ENCODE measurements around the gene AMDHD2. TPM values are rescaled to one million over a fixed set of nuclear protein-coding genes. Genes with fewer than 3 reads are reported as not detected.
A peak's percentile ranks its signal among the peaks of the same experiment; 100 is the strongest.

Gene AMDHD2
- total and polyA plus RNA-seq, 2 of the 8 experiments (the other 6 are each of a cell fraction or from before 2014, with no cell fraction given): 43.0 to 54.6 TPM

DNA sequence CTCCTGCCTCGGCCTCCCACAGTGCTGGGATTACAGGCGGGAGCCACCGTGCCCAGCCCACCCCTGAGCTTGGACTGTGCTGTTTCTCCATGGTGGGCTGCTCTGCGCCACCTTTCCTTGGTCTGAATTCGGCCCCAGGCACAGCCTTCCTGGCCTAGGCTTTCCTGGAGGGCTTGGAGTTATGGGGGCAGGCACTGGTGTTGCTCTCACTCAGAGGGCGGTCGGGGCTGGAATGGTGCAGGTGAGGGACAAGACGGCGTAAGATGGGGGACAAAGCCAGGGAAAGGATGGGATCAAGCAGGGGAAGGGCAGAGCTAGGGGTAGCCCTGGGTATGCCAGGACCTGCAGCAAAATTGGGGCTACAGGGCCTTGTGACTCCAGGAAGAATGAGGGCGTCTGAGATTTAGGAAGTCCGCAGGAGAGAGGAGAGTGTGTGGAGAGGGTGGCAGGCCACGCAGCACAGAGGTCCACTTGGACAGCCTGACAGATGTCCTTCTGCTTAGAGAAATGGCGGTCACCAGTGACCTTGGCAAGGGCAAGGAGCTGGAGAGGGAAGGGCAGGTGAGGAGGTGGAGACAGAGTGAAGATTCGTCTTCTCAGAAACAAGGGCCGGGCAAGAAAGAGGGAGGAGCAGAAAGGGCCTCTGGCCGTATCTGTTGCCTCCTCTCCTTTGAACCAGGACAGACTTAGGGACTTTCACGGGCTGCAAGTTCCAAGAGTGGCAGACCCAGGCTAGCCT lies 8.0 kb upstream of the AMDHD2 start:
- Histone ChIP-seq H2AFZ (ENCODE audit: low read length) (no peak overlapping the region), H3K56ac (replicated peaks; ENCODE audit: insufficient read length, low read depth, low read length) (no peak overlapping the region), H4K91ac (replicated peaks; ENCODE audit: insufficient read length, low read length) (peak overlapping the region; percentile 38), H3K4ac (replicated peaks; ENCODE audit: insufficient read length, low read depth, low read length) (no peak overlapping the region), H4K8ac (ENCODE audit: extremely low read depth, insufficient read depth, low read length) (no peak overlapping the region), H3K79me1 (ENCODE audit: low read depth, low read length) (peaks cover 12% of the 10 kb centered on the region), H3K36me3 (ENCODE audit: control insufficient read depth in 2 of 4, insufficient read depth in 4 of 4, low read length in 3 of 4) (no peaks in the 10 kb centered on the region), H3K4me1 (replicated peaks in 1 of 4; ENCODE audit: control insufficient read depth in 3 of 4, insufficient read depth in 4 of 4, low read length in 3 of 4) (peaks cover 4 to 37% (median 22%) of the 10 kb centered on the region in 4 experiments), H2BK15ac (ENCODE audit: low read length) (peak overlapping the region; percentile 92; the same call in 1 of the 2 replicates), H2BK20ac (ENCODE audit: low read length) (0 out of 2 replicates have a peak overlapping the region, but pooled peaks have one; percentile 43), H3K4me3 (ENCODE audit: extremely low read depth in 1 of 4, insufficient read depth in 2 of 4, low read depth in 3 of 4, low read length in 4 of 4) (peak overlapping the region in 1 of 4 experiments; percentile 99; a peak in 2 of 8 replicates), H3K18ac (ENCODE audit: extremely low read depth, low read length) (peak overlapping the region; percentile 48), H4K5ac (ENCODE audit: insufficient read length, low read depth, low read length) (no peak overlapping the region), H2BK120ac (replicated peaks; ENCODE audit: low read depth, low read length) (no peak overlapping the region), H3K23ac (ENCODE audit: insufficient read length) (no peak overlapping the region), H3K23me2 (ENCODE audit: low read depth, low read length) (peaks cover 8% of the 10 kb centered on the region; the same call in 1 of the 2 replicates), H3K14ac (ENCODE audit: insufficient read length) (no peak overlapping the region), H4K20me1 (replicated peaks in 1 of 2; ENCODE audit: control insufficient read depth in 1 of 2, insufficient read depth in 2 of 2, low read length in 2 of 2) (peaks cover 16 to 24% of the 10 kb centered on the region in 2 experiments), H3K79me2 (ENCODE audit: control insufficient read depth in 1 of 2, insufficient read depth in 2 of 2, low read length in 2 of 2) (peaks cover 26 to 32% of the 10 kb centered on the region in 2 experiments), H3K4me2 (ENCODE audit: insufficient read depth in 1 of 2, low read depth in 2 of 2, low read length in 2 of 2) (peak overlapping the region in 1 of 2 experiments; percentile 71; a peak in 2 of 4 replicates), H2BK5ac (ENCODE audit: low read depth, low read length) (peak overlapping the region; percentile 63; the same call in 1 of the 2 replicates), H2BK12ac (ENCODE audit: low read depth, low read length) (peak overlapping the region; percentile 96; the same call in 1 of the 2 replicates), H3K27me3 (replicated peaks in 1 of 4; ENCODE audit: control insufficient read depth in 3 of 4, extremely low read depth in 1 of 4, insufficient read depth in 3 of 4, low read length in 3 of 4) (peaks cover 0 to 3% (median 0%) of the 10 kb centered on the region in 4 experiments; a peak in 2 of 7 replicates), H3K9me3 (ENCODE audit: insufficient read depth in 2 of 2, low read depth in 1 of 2, low read length in 1 of 2) (no peaks in the 10 kb centered on the region), H3K9ac (replicated peaks in 1 of 4; ENCODE audit: extremely low read depth in 1 of 4, low read depth in 3 of 4, low read length in 3 of 4) (peak overlapping the region in 1 of 4 experiments; percentile 5; a peak in 1 of 7 replicates), H2AK5ac (ENCODE audit: low read depth, low read length) (peak overlapping the region; percentile 95; the same call in 1 of the 2 replicates), H3K27ac (ENCODE audit: low read depth, low read length) (no peak overlapping the region)
- TF ChIP-seq ZNF274 (IDR thresholded peaks at IDR 0.05; ENCODE audit: borderline replicate concordance, extremely low read depth, low read length) (no peak), FOSL1 (IDR thresholded peaks at IDR 0.05; ENCODE audit: insufficient read depth, low read depth, low read length) (no peak), RXRA (IDR thresholded peaks at IDR 0.05; ENCODE audit: insufficient read depth, low read depth, low read length) (no peak), KDM1A (IDR thresholded peaks at IDR 0.05; ENCODE audit: borderline replicate concordance, low read length) (no peak), CHD1 (IDR thresholded peaks at IDR 0.05; ENCODE audit: low read depth, low read length) (no peak), KDM5A (IDR thresholded peaks at IDR 0.05; ENCODE audit: low read length) (no peak), SP2 (IDR thresholded peaks at IDR 0.05; ENCODE audit: low read length) (no peak), TBP (IDR thresholded peaks at IDR 0.05; ENCODE audit: low read depth, low read length) (no peak), CTBP2 (IDR thresholded peaks at IDR 0.05; ENCODE audit: borderline replicate concordance, insufficient read depth, insufficient read length, low read length) (no peak), CEBPB (IDR thresholded peaks at IDR 0.05; ENCODE audit: low read depth, low read length) (no peak), NRF1 (IDR thresholded peaks at IDR 0.05; ENCODE audit: low read depth, low read length) (no peak)
- DNase-seq (ENCODE audit: low read depth in 1 of 2, low spot score in 2 of 2): no peak
- POLR2A ChIA-PET (ENCODE audit: partially characterized antibody): interaction anchor here (0.8 to 5.6 kb wide), 11 partner anchors 8 to 91 kb away, joined by 3 to 44 read pairs (median 4); partner anchors contain the start of genes AMDHD2, CEMP1 and TBC1D24
- 89% methylated on average over 17 of the region's 17 CpGs; no CpG with 5 or more reads in 1 of the 2 experiments for WGBS, 2 experiments (ENCODE audit: extremely low coverage in 1 of 2, insufficient coverage in 1 of 2, insufficient read length in 1 of 2, insufficient replicate concordance in 2 of 2, low coverage in 1 of 2, low lambda C conversion rate in 2 of 2, missing lambda C conversion rate in 1 of 2)
- CTCF ChIA-PET (ENCODE audit: partially characterized antibody): interaction anchor here (0.7 to 3.7 kb wide), 6 partner anchors 9 to 318 kb away, joined by 3 to 24 read pairs (median 4); no protein-coding TSS in a partner anchor
- no peak for FAIRE-seq

All from H1 (cell line).